Loucy (cell line): Measurements from ENCODE around the gene MS4A10.

Source experiments
- EZH2phosphoT487 ChIP-seq: fragments of 200-600 bp; IDR thresholded peaks from 2 replicates; pipeline ENCODE4 v1.6.1; 2018; ENCODE audit warnings: antibody characterized with exemption, mild to moderate bottlenecking, moderate library complexity, borderline replicate concordance
- TF ChIP-seq, protein P1 (sequence below): fragments of 200-600 bp; sonication (generic); conservative IDR thresholded peaks from 2 replicates; pipeline ENCODE4 v1.5.1; 2014; ENCODE audit warnings: mild to moderate bottlenecking, antibody characterized with exemption, low read length

DNA sequence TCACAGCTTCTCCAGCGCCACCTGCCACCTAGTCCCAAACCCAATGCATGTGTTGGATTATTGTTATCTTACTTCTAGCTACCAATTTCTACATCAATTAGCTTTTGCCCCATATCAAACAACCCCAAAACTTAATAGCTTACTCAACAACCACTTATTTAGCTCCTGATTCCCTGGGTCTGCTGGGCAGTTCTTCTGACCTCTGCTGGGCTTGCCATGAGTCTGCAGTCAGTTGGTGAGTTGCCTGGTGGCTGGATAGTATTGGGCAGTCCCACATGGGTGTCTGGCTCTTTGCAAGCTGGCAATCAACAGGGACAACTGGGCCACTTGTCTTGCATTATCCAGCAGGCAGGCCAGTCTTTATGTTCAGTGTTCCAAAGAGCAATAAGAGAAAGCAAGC lies 42.1 kb upstream of the MS4A10 start:
- TF ChIP-seq, protein P1, sequence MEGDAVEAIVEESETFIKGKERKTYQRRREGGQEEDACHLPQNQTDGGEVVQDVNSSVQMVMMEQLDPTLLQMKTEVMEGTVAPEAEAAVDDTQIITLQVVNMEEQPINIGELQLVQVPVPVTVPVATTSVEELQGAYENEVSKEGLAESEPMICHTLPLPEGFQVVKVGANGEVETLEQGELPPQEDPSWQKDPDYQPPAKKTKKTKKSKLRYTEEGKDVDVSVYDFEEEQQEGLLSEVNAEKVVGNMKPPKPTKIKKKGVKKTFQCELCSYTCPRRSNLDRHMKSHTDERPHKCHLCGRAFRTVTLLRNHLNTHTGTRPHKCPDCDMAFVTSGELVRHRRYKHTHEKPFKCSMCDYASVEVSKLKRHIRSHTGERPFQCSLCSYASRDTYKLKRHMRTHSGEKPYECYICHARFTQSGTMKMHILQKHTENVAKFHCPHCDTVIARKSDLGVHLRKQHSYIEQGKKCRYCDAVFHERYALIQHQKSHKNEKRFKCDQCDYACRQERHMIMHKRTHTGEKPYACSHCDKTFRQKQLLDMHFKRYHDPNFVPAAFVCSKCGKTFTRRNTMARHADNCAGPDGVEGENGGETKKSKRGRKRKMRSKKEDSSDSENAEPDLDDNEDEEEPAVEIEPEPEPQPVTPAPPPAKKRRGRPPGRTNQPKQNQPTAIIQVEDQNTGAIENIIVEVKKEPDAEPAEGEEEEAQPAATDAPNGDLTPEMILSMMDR: no peak
- TF ChIP-seq EZH2phosphoT487: no peak
